GM10248 (cell line): ENCODE measurements around the gene AUTS2.

Experiments
- CTCF ChIA-PET: fragments of 300-600 bp; sonication (Branson Sonifier 250); formaldehyde crosslinking; extraction: SDS; loops from one replicate; lab custom pipeline; 2021; ENCODE audit warnings: antibody characterized with exemption; lab: Yijun Ruan, JAX
- POLR2A ChIA-PET: fragments of 350-650 bp; sonication (Branson Sonifier 250); formaldehyde crosslinking; extraction: SDS; loops from one replicate; lab custom pipeline; 2020; ENCODE audit warnings: antibody characterized with exemption; lab: Yijun Ruan, JAX
- DNase-seq: peaks from one replicate; pipeline ENCODE4 v3.0.0; 2012; ENCODE audit errors: extremely low spot score
- TF ChIP-seq, protein P1 (sequence below): IDR thresholded peaks from 2 replicates; pipeline ENCODE4 v1.5.1; 2012; ENCODE audit warnings: mild to moderate bottlenecking, low read depth; ENCODE audit errors: extremely low read depth, missing control alignments, control extremely low read depth

AUTS2 gene

DNA sequence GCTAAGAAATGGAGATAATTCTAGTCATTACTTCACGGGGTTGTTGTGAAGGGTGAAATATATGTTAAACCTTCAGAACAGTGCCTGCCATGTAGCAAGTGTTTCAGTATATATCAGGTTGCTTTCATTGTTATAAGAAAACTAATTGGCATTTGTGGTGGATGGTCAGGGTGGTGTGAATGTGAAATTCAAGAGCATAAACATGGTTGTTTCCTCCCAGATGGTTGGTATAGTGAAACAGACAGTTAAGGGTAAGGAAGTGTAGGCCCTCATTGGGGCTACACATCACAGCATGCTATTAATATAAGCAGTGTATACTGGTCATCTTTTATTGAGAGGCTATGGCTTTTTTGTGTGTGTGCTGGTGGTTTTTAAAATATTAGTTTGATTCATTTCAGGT lies 171.6 kb downstream of the AUTS2 start:
- TF ChIP-seq, protein P1, sequence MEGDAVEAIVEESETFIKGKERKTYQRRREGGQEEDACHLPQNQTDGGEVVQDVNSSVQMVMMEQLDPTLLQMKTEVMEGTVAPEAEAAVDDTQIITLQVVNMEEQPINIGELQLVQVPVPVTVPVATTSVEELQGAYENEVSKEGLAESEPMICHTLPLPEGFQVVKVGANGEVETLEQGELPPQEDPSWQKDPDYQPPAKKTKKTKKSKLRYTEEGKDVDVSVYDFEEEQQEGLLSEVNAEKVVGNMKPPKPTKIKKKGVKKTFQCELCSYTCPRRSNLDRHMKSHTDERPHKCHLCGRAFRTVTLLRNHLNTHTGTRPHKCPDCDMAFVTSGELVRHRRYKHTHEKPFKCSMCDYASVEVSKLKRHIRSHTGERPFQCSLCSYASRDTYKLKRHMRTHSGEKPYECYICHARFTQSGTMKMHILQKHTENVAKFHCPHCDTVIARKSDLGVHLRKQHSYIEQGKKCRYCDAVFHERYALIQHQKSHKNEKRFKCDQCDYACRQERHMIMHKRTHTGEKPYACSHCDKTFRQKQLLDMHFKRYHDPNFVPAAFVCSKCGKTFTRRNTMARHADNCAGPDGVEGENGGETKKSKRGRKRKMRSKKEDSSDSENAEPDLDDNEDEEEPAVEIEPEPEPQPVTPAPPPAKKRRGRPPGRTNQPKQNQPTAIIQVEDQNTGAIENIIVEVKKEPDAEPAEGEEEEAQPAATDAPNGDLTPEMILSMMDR = no peak
- POLR2A ChIA-PET = interaction anchor here (0.6 kb wide), 1 partner anchor 36 kb away, joined by 7 read pairs; no protein-coding TSS in a partner anchor
- DNase-seq = no peak
- CTCF ChIA-PET = interaction anchor here (3.0 kb wide), 1 partner anchor 9 kb away, joined by 14 read pairs; no protein-coding TSS in a partner anchor

DNA sequence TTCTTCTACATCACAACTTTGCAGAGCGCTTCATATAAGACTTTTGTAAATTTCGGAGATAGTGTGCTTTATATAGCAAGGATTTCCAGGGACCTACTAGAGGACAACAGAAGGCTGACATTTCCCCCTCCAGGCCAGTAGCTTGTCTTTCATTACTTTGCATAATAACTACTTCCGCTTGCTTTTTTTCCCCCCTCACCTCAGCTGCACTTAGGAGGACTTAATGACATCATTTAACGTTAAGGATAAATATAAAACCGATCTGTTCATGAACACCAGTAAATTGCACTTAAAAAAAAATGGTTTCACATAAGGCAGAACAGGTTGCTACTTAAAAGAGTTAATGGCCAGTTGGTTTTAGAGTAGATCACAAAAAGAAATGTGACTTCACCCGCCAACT lies 172.3 kb downstream of the AUTS2 start:
- POLR2A ChIA-PET = no interaction called here

DNA sequence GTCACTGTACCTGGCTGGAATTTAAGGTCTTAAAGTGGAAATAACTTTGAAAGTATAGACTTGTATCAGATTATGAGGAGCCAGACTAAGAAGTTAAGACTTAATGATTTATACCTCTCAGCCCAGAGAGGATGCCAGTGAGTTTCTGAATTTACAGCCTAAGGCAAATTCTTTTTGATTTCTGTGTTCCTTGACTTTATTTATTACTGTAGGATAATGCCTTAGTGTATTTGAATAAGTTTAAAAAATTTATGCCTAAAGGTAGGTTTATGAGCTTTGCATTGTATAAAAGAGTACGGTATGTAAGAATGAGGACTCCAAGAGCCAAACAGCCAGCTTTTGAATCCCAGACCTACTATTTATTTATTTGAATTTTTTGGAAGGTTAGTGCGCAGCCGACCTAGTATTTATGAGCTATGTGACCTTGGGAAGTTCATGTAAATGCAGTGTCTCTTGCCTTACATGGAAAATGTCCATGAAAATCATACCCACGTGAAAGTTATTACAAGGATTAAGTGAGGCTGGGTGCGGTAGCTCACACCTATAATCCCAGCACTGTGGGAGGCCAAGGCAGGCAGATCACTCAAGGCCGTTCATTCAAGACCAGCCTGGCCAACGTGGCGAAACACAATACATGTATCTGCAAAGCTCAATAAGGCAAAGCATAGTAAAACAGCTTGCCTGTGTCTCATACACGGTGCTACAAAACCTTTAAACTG lies 174.6 kb downstream of the AUTS2 start:
- ChIA-PET POLR2A (no interaction called here), CTCF (interaction anchor here (0.9 to 1.4 kb wide), 3 partner anchors 10 to 17 kb away, joined by 3 to 5 read pairs (median 3); no protein-coding TSS in a partner anchor)
- TF ChIP-seq, protein P1 = no peak
- no peak for DNase-seq

More for the DNA sequence above, 172.3 kb downstream of the AUTS2 start:
- TF ChIP-seq, protein P1 = no peak
- DNase-seq = no peak
- CTCF ChIA-PET = interaction anchor here (1.2 to 1.8 kb wide), 4 partner anchors 9 to 28 kb away, joined by 3 to 4 read pairs (median 4); no protein-coding TSS in a partner anchor

DNA sequence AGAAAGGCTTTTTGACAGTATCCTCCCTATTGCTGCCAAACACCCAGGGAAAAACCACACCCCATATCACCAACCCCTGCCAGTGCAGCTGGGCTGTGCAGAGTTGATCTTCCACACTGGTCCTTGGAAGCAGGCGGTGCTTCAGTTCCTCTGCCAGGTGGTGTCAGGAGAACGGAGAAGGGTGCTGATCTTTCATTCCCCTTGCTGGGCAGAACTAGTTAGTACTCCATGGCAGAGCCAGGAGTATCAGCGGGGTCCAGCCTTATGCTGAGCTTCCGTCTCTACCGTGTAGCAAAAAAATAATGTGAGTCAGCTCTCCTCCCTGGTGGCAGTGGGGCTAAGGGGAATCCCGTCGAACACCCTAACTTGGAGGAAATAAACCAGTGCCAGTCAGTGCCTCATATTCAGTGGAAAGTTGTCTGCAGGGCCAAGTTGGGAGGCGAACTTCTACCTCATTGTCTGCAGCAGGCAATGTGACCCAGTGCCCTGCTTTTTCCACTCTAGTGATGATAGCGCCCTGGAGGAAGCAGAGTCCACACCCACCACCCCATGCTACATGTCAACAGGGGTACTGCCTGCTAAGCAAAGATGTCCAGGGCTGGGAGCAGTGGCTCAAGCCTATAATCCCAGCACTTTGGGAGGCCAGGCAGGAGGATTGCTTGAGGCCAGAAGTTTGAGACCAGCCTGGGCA lies 175.4 kb downstream of the AUTS2 start:
- DNase-seq = no peak
- TF ChIP-seq, protein P1 = no peak
- CTCF ChIA-PET = interaction anchor here (0.9 to 1.4 kb wide), 3 partner anchors 10 to 16 kb away, joined by 3 to 5 read pairs (median 3); no protein-coding TSS in a partner anchor
- POLR2A ChIA-PET = no interaction called here

DNA sequence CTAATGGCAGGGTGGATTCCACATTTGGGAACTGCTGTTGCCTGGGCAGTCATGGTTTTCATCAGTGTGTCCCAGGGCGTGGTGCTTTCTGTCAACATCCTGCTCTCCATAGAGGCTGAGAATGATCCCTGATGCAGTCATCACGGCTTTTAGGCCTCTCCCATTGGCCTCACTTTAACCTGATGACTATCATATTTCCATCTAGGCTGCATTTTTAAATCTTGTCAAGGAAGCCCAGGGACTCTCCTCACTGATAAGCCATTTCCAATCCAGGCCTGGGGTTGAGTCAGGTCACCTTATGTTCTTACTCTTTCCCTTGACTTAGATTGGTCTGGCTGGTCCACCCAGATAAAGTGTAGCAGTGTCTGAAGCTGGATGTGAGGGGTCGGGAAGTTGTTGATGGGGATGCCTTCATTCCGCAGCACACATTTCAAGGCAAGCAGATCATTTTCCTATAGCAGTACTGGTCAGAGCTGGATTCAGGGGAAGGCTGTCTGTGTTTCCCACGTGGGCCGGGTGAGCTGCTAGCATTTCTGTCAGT lies 177.0 kb downstream of the AUTS2 start:
- CTCF ChIA-PET = interaction anchor here (1.4 kb wide), 1 partner anchor 19 kb away, joined by 3 read pairs; no protein-coding TSS in a partner anchor
- TF ChIP-seq, protein P1 = no peak
- POLR2A ChIA-PET = no interaction called here
- DNase-seq = no peak

DNA sequence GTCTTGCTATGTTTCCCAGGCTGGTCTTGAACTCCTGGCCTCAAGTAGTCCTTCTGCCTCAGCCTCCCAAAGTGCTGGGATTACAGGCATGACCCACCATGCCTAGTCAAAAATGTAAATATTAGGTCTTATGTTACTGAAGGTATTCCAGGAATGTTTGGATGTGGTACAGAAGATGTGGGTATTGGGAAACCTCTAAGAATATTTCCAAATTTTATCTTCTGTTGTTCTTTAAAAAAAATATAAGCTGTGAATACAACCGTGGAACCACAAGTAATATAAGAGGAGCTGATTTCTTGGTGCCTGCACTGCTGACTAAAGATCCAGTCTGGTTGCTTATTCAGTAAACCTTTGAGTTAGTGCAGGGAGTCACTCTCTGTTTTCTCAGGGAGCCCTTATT lies 178.3 kb downstream of the AUTS2 start:
- CTCF ChIA-PET = interaction anchor here (0.6 to 1.7 kb wide), 6 partner anchors 10 to 254 kb away, joined by 3 to 5 read pairs (median 3); no protein-coding TSS in a partner anchor
- TF ChIP-seq, protein P1 = no peak
- DNase-seq = no peak
- POLR2A ChIA-PET = no interaction called here
